ENCODE measurements around the gene PCDHGB5. TPM values are rescaled to one million over a fixed set of nuclear protein-coding genes. Genes with fewer than 3 reads are reported as not detected.

Gene PCDHGB5
- polyA plus RNA-seq, 3 donors: 0.01 to 0.08 TPM; not detected in 1

DNA sequence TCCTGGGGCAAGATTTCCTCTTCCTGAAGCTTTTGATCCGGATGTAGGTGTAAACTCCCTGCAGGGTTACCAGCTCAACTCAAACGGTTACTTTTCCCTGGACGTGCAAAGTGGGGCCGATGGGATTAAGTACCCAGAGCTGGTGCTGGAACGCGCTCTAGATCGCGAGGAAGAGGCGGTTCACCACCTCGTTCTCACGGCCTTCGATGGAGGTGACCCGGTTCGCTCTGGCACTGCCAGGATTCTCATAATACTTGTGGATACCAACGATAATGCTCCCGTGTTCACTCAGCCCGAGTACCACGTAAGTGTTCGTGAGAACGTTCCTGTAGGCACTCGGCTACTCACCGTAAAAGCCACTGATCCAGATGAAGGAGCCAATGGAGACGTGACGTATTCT is 42.1 kb upstream of the PCDHGB5 start:
- no peak overlapping the region for H3K4me3 ChIP-seq (replicated peaks in 1 of 3; ENCODE audit: low read depth in 2 of 3, low read length in 3 of 3)
- peaks cover 38 to 80% (median 62%) of the 10 kb centered on the region in 7 donors for H3K9me3 Mint-ChIP-seq
- H3K4me1 ChIP-seq (ENCODE audit: control insufficient read depth in 1 of 2, insufficient read depth in 2 of 2, low read length in 2 of 2): no peaks in the 10 kb centered on the region
- H3K27ac ChIP-seq (ENCODE audit: low read depth in 1 of 2, low read length in 2 of 2): no peak overlapping the region
- no peak overlapping the region for H3K4me2 ChIP-seq (replicated peaks; ENCODE audit: extremely low read depth, low read length, poor library complexity, severe bottlenecking)
- H2AFZ ChIP-seq (ENCODE audit: insufficient read depth, low read depth, low read length, poor library complexity, severe bottlenecking): no peak overlapping the region
- intact Hi-C loops (cut with micrococcal nuclease): no loop called here
- H3K27ac Mint-ChIP-seq: no peak overlapping the region
- H3K9me3 ChIP-seq (replicated peaks in 1 of 2; ENCODE audit: control insufficient read depth in 1 of 2, insufficient read depth in 1 of 2, low read length in 2 of 2): peaks cover 53 to 75% of the 10 kb centered on the region in 2 donors
- no peak overlapping the region for H3K9ac ChIP-seq (ENCODE audit: insufficient read depth, low read length, poor library complexity, severe bottlenecking)
- H3K4me1 Mint-ChIP-seq: peaks cover 2% of the 10 kb centered on the region
- no peaks in the 10 kb centered on the region for H4K20me1 ChIP-seq (ENCODE audit: insufficient read depth, low read length)
- no peaks in the 10 kb centered on the region for H3K79me2 ChIP-seq (ENCODE audit: insufficient read depth, low read length)
- no peaks in the 10 kb centered on the region for H3K36me3 ChIP-seq (replicated peaks in 1 of 2; ENCODE audit: control insufficient read depth in 1 of 2, insufficient read depth in 2 of 2, low read length in 2 of 2)
- no peak for TF ChIP-seq CTCF (IDR thresholded peaks at IDR 0.05)
- H3K36me3 Mint-ChIP-seq: peaks cover 9 to 10% of the 10 kb centered on the region in 2 donors
- WGBS (ENCODE audit: insufficient coverage): 48% methylated on average over 23 of the region's 24 CpGs
- H3K27me3 Mint-ChIP-seq (ENCODE audit: low read depth in 3 of 3): peaks cover 33 to 64% (median 59%) of the 10 kb centered on the region in 3 donors
- DNase-seq: no peak
- peaks cover 31 to 91% of the 10 kb centered on the region in 2 donors for H3K27me3 ChIP-seq (ENCODE audit: control insufficient read depth in 2 of 2, insufficient read depth in 2 of 2, low read length in 2 of 2)
- no peak overlapping the region for H3K4me3 Mint-ChIP-seq

GRCh38 chr5:141356133-141356532 is 41.6 kb upstream of the PCDHGB5 start:
- no peaks in the 10 kb centered on the region for H3K4me1 ChIP-seq (ENCODE audit: control insufficient read depth in 1 of 2, insufficient read depth in 2 of 2, low read length in 2 of 2)
- no peaks in the 10 kb centered on the region for H3K79me2 ChIP-seq (ENCODE audit: insufficient read depth, low read length)
- peaks cover 39 to 80% (median 62%) of the 10 kb centered on the region in 7 donors for H3K9me3 Mint-ChIP-seq
- no peak overlapping the region for H3K27ac Mint-ChIP-seq
- H3K4me2 ChIP-seq (replicated peaks; ENCODE audit: extremely low read depth, low read length, poor library complexity, severe bottlenecking): no peak overlapping the region
- intact Hi-C loops (cut with micrococcal nuclease): no loop called here
- no peak for DNase-seq
- WGBS (ENCODE audit: insufficient coverage): 64% methylated on average over 4 of the region's 5 CpGs
- H4K20me1 ChIP-seq (ENCODE audit: insufficient read depth, low read length): no peaks in the 10 kb centered on the region
- H3K27ac ChIP-seq (ENCODE audit: low read depth in 1 of 2, low read length in 2 of 2): no peak overlapping the region
- H3K36me3 Mint-ChIP-seq: peaks cover 10 to 12% of the 10 kb centered on the region in 2 donors
- peaks cover 30 to 91% of the 10 kb centered on the region in 2 donors for H3K27me3 ChIP-seq (ENCODE audit: control insufficient read depth in 2 of 2, insufficient read depth in 2 of 2, low read length in 2 of 2)
- H3K36me3 ChIP-seq (replicated peaks in 1 of 2; ENCODE audit: control insufficient read depth in 1 of 2, insufficient read depth in 2 of 2, low read length in 2 of 2): no peaks in the 10 kb centered on the region
- no peak overlapping the region for H3K9ac ChIP-seq (ENCODE audit: insufficient read depth, low read length, poor library complexity, severe bottlenecking)
- H2AFZ ChIP-seq (ENCODE audit: insufficient read depth, low read depth, low read length, poor library complexity, severe bottlenecking): no peak overlapping the region
- H3K9me3 ChIP-seq (replicated peaks in 1 of 2; ENCODE audit: control insufficient read depth in 1 of 2, insufficient read depth in 1 of 2, low read length in 2 of 2): peaks cover 54 to 75% of the 10 kb centered on the region in 2 donors
- H3K4me1 Mint-ChIP-seq: peaks cover 2% of the 10 kb centered on the region
- TF ChIP-seq CTCF (IDR thresholded peaks at IDR 0.05): no peak
- peaks cover 37 to 65% (median 59%) of the 10 kb centered on the region in 3 donors for H3K27me3 Mint-ChIP-seq (ENCODE audit: low read depth in 3 of 3)
- H3K4me3 ChIP-seq (replicated peaks in 1 of 3; ENCODE audit: low read depth in 2 of 3, low read length in 3 of 3): no peak overlapping the region
- no peak overlapping the region for H3K4me3 Mint-ChIP-seq
